IMR-90 (cell line): ENCODE measurements around the gene PRDM1.

Experiments
- BHLHE40 ChIP-seq: fragments of 150-350 bp; IDR thresholded peaks from 2 replicates; pipeline ENCODE4 v1.6.1; 2016; ENCODE audit warnings: mild to moderate bottlenecking, low read depth, low read length
- CEBPB ChIP-seq: IDR thresholded peaks from 2 replicates; pipeline ENCODE4 v1.6.1; 2012; ENCODE audit warnings: low read depth, low read length, improper control_type of control experiment
- CHD1 ChIP-seq: IDR thresholded peaks from 2 replicates; pipeline ENCODE4 v1.6.1; 2012; ENCODE audit warnings: low read depth, low read length, improper control_type of control experiment
- FOS ChIP-seq: fragments of 150-350 bp; IDR thresholded peaks from 2 replicates; pipeline ENCODE4 v1.6.1; 2016; ENCODE audit warnings: low read depth, low read length
- MAFK ChIP-seq: IDR thresholded peaks from 2 replicates; pipeline ENCODE4 v1.6.1; 2012; ENCODE audit warnings: low read depth, low read length, improper control_type of control experiment
- MAZ ChIP-seq: IDR thresholded peaks from 2 replicates; pipeline ENCODE4 v1.6.1; 2012; ENCODE audit warnings: low read depth, mild to moderate bottlenecking, low read length, improper control_type of control experiment, moderate library complexity, borderline replicate concordance
- MXI1 ChIP-seq: IDR thresholded peaks from 2 replicates; pipeline ENCODE4 v1.6.1; 2012; ENCODE audit warnings: low read depth, mild to moderate bottlenecking, low read length, moderate library complexity, borderline replicate concordance
- POLR2A ChIP-seq: IDR thresholded peaks from 2 replicates; pipeline ENCODE4 v1.6.1; 2012; ENCODE audit warnings: mild to moderate bottlenecking, low read depth, low read length
- RAD21 ChIP-seq: IDR thresholded peaks from 2 replicates; pipeline ENCODE4 v1.6.1; 2012; ENCODE audit warnings: low read length, improper control_type of control experiment
- RFX5 ChIP-seq: IDR thresholded peaks from 2 replicates; pipeline ENCODE4 v1.8.0; 2012; ENCODE audit warnings: low read depth, mild to moderate bottlenecking, low read length, moderate library complexity
- SMC3 ChIP-seq: fragments of 150-350 bp; IDR thresholded peaks from 2 replicates; pipeline ENCODE4 v1.6.1; 2016; ENCODE audit warnings: low read depth, mild to moderate bottlenecking, antibody characterized with exemption, low read length, moderate library complexity
- TF ChIP-seq, protein P1 (sequence below): fragments of 150-350 bp; IDR thresholded peaks from 2 replicates; pipeline ENCODE4 v1.6.1; 2017; ENCODE audit warnings: mild to moderate bottlenecking, antibody characterized with exemption, low read length, low read depth
- TF ChIP-seq, protein P2 (sequence below): conservative IDR thresholded peaks from 2 replicates; pipeline ENCODE4 v1.5.1; 2012; ENCODE audit warnings: mild to moderate bottlenecking, low read depth, low read length, improper control_type of control experiment

DNA sequence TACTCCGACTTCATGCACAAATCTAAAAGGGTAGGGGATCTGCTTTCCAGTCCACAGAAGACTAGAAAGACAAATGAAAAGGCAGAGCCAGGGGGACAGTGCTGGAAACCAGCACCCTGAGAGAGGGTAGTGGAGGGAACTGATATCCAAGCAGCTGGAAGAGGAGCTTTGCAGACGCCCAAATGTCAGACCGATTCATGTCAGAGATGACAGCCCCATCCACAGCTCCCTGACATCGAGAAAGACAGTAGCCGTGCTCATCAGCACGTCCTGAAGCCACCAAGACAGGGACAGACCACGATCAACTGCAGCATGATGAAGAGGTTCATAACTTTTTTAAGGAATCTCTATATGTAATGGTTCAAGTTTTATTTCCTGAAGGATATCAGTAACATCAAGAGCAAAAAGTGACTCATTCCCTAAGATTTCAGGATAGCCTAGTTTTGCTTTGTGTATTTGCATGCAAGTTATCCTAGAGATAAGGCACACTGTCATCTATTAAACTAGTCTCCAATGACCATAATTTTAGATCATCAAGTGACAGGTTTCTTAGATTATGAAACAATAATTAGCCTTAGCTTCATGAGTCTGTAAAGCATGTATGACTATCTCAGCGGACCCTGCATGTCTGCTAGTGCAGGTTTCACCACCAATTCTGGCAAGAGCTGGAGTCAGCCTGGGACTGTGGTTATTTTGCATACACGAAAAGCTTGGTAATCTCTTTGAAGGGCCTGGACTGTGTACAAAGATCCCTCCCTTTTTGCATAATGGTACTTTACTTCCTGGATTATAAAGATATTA lies 43.0 kb downstream of the PRDM1 start:
- TF ChIP-seq SMC3 (no peak), POLR2A (no peak), RAD21 (no peak), CEBPB (peak; percentile 13), CHD1 (no peak), MAZ (no peak), MXI1 (no peak), FOS (peak; percentile 39; the same call in 1 of the 2 replicates), BHLHE40 (no peak), MAFK (peak; percentile 8; the same call in 1 of the 2 replicates), RFX5 (no peak)
- TF ChIP-seq, protein P1, sequence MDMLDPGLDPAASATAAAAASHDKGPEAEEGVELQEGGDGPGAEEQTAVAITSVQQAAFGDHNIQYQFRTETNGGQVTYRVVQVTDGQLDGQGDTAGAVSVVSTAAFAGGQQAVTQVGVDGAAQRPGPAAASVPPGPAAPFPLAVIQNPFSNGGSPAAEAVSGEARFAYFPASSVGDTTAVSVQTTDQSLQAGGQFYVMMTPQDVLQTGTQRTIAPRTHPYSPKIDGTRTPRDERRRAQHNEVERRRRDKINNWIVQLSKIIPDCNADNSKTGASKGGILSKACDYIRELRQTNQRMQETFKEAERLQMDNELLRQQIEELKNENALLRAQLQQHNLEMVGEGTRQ: no peak
- TF ChIP-seq, protein P2, sequence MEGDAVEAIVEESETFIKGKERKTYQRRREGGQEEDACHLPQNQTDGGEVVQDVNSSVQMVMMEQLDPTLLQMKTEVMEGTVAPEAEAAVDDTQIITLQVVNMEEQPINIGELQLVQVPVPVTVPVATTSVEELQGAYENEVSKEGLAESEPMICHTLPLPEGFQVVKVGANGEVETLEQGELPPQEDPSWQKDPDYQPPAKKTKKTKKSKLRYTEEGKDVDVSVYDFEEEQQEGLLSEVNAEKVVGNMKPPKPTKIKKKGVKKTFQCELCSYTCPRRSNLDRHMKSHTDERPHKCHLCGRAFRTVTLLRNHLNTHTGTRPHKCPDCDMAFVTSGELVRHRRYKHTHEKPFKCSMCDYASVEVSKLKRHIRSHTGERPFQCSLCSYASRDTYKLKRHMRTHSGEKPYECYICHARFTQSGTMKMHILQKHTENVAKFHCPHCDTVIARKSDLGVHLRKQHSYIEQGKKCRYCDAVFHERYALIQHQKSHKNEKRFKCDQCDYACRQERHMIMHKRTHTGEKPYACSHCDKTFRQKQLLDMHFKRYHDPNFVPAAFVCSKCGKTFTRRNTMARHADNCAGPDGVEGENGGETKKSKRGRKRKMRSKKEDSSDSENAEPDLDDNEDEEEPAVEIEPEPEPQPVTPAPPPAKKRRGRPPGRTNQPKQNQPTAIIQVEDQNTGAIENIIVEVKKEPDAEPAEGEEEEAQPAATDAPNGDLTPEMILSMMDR: no peak
